H1 (cell line): ENCODE measurements around the gene USP10.

Experiments used
- BACH1 ChIP-seq: IDR thresholded peaks from 2 replicates; pipeline ENCODE4 v1.6.1; 2012; ENCODE audit warnings: low read length, improper control_type of control experiment
- EZH2 ChIP-seq: fragments of 200-600 bp; sonication (generic); IDR thresholded peaks from 2 replicates; pipeline ENCODE4 v1.7.1; 2012; ENCODE audit warnings: low read depth, mild to moderate bottlenecking, moderate library complexity, low read length, inconsistent platforms; ENCODE audit not compliant: severe bottlenecking
- KDM1A ChIP-seq: fragments of 200-600, 300-600 bp; sonication (generic); IDR thresholded peaks from 2 replicates; pipeline ENCODE4 v1.7.1; 2016; ENCODE audit warnings: mild to moderate bottlenecking, low read length, borderline replicate concordance
- POLR2AphosphoS5 ChIP-seq: IDR thresholded peaks from 2 replicates; pipeline ENCODE4 v1.6.1; 2011; ENCODE audit warnings: low read depth, low read length
- TF ChIP-seq, protein P1 (sequence below), 3 experiments: IDR thresholded peaks; 1 replicate in 2 of 3; 2 replicates in 1 of 3; pipeline versions ENCODE4 v1.5.1 to v1.6.1; 2011; ENCODE audit warnings: low read length in 3 of 3, mild to moderate bottlenecking in 3 of 3, inconsistent platforms in 2 of 3, low read depth in 1 of 3, moderate library complexity in 1 of 3; ENCODE audit not compliant: insufficient read depth in 1 of 3; ENCODE audit errors: control extremely low read depth in 1 of 3

- TF ChIP-seq KDM1A (no peak), POLR2AphosphoS5 (no peak), EZH2 (no peak), BACH1 (no peak)
- TF ChIP-seq, protein P1, sequence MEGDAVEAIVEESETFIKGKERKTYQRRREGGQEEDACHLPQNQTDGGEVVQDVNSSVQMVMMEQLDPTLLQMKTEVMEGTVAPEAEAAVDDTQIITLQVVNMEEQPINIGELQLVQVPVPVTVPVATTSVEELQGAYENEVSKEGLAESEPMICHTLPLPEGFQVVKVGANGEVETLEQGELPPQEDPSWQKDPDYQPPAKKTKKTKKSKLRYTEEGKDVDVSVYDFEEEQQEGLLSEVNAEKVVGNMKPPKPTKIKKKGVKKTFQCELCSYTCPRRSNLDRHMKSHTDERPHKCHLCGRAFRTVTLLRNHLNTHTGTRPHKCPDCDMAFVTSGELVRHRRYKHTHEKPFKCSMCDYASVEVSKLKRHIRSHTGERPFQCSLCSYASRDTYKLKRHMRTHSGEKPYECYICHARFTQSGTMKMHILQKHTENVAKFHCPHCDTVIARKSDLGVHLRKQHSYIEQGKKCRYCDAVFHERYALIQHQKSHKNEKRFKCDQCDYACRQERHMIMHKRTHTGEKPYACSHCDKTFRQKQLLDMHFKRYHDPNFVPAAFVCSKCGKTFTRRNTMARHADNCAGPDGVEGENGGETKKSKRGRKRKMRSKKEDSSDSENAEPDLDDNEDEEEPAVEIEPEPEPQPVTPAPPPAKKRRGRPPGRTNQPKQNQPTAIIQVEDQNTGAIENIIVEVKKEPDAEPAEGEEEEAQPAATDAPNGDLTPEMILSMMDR (IDR thresholded peaks at IDR 0.05; ENCODE audit: control extremely low read depth in 1 of 3, insufficient read depth in 1 of 3, low read depth in 1 of 3, low read length in 3 of 3) = no peak
Observed at GRCh38 chr16:84675884-84676283, 23.9 kb upstream of the USP10 start.
